GM19099 (cell line): ENCODE results near the gene MISP3.

Source experiments
- POLR2A ChIP-seq: IDR thresholded peaks from 3 replicates; pipeline ENCODE4 v1.6.1; 2011; ENCODE audit warnings: low read depth; ENCODE audit not compliant: insufficient read length; ENCODE audit errors: extremely low read depth

MISP3 gene

GRCh38 chr19:14107581-14108461 is 35.2 kb downstream of the MISP3 start:
- no peak for TF ChIP-seq POLR2A

- no peak for TF ChIP-seq POLR2A
These were observed 38.1 kb downstream of the MISP3 start for GRCh38 chr19:14110650-14111049.

GRCh38 chr19:14111486-14111885 is 38.9 kb downstream of the MISP3 start:
- no peak for TF ChIP-seq POLR2A

- TF ChIP-seq POLR2A, result no peak
These were observed 39.6 kb downstream of the MISP3 start for GRCh38 chr19:14112051-14112808.

- TF ChIP-seq POLR2A, result no peak
These were observed 40.3 kb downstream of the MISP3 start for GRCh38 chr19:14112809-14113385.

GRCh38 chr19:14113762-14114414 is 41.3 kb downstream of the MISP3 start:
- no peak for TF ChIP-seq POLR2A

- no peak for TF ChIP-seq POLR2A
These were observed 41.9 kb downstream of the MISP3 start for GRCh38 chr19:14114439-14114838.

GRCh38 chr19:14114854-14115253 is 42.3 kb downstream of the MISP3 start:
- no peak for TF ChIP-seq POLR2A

GRCh38 chr19:14115756-14116155 is 43.2 kb downstream of the MISP3 start:
- TF ChIP-seq POLR2A, result no peak

GRCh38 chr19:14116525-14116917 is 43.9 kb downstream of the MISP3 start:
- TF ChIP-seq POLR2A, result no peak

- TF ChIP-seq POLR2A, result no peak
These were observed 44.5 kb downstream of the MISP3 start for GRCh38 chr19:14116918-14117578.

- peak; percentile 34 for TF ChIP-seq POLR2A
These were observed 45.1 kb downstream of the MISP3 start, which contains the start of gene PRKACA for GRCh38 chr19:14117668-14118164. Gene PRKACA, minus strand, starts transcription at chr19:14117762. Its CDS starts 215 bp downstream, at chr19:14117547.

GRCh38 chr19:14118165-14119051 is 45.8 kb downstream of the MISP3 start:
- TF ChIP-seq POLR2A, result peak; percentile 47
